ENCODE data around the gene ACP7. TPM values are rescaled to one million over a fixed set of nuclear protein-coding genes. Genes with fewer than 3 reads are reported as not detected.

Gene ACP7
- total RNA-seq, 1 donor from 2014 or later = 0.31 TPM

DNA sequence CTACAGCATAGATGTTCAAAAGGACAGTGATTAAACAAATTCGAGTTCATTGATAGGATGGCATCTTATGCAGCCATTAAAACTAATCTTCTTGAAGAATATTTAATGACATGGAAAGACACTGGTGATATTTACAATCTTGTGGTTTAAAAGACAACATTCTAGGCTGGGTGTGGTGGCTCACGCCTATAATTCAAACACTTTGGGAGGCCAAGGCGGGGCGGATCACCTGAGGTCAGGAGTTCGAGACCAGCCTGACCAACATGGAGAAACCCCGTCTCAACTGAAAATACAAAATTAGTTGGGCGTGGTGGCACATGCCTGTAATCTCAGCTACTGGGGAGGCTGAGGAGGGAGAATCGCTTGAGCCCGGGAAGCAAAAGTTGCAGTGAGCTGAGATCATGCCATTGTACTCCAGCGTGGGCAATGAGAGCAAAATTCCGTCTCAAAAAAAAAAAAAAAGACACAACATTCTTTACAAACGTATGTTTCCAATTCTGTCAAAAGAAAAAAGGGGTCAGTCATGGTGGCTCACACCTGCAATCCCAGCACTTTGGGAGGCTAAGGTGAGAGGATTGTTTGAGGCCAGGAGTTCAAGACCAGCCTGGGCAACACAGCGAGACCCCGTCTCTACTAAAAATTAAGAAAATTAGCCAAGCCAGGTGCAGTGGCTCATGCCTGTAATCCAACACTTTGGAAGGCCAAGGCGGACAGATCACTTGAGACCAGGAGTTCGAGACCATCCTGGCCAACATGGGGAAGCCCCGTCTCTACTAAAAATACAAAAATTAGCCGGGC lies 39.0 kb downstream of the ACP7 start:
- TF ChIP-seq, protein P1, sequence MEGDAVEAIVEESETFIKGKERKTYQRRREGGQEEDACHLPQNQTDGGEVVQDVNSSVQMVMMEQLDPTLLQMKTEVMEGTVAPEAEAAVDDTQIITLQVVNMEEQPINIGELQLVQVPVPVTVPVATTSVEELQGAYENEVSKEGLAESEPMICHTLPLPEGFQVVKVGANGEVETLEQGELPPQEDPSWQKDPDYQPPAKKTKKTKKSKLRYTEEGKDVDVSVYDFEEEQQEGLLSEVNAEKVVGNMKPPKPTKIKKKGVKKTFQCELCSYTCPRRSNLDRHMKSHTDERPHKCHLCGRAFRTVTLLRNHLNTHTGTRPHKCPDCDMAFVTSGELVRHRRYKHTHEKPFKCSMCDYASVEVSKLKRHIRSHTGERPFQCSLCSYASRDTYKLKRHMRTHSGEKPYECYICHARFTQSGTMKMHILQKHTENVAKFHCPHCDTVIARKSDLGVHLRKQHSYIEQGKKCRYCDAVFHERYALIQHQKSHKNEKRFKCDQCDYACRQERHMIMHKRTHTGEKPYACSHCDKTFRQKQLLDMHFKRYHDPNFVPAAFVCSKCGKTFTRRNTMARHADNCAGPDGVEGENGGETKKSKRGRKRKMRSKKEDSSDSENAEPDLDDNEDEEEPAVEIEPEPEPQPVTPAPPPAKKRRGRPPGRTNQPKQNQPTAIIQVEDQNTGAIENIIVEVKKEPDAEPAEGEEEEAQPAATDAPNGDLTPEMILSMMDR (conservative IDR thresholded peaks at IDR 0.05) = no peak
- Mint-ChIP-seq H3K27ac (peak overlapping the region; percentile 55), H3K4me1 (ENCODE audit: unreplicated experiment) (peaks cover 28% of the 10 kb centered on the region), H3K27me3 (peaks cover 7% of the 10 kb centered on the region), H3K36me3 (no peaks in the 10 kb centered on the region), H3K4me3 (peak overlapping the region; percentile 70), H3K9me3 (no peaks in the 10 kb centered on the region)
- no peak for DNase-seq (ENCODE audit: extremely low spot score, unreplicated experiment)

DNA sequence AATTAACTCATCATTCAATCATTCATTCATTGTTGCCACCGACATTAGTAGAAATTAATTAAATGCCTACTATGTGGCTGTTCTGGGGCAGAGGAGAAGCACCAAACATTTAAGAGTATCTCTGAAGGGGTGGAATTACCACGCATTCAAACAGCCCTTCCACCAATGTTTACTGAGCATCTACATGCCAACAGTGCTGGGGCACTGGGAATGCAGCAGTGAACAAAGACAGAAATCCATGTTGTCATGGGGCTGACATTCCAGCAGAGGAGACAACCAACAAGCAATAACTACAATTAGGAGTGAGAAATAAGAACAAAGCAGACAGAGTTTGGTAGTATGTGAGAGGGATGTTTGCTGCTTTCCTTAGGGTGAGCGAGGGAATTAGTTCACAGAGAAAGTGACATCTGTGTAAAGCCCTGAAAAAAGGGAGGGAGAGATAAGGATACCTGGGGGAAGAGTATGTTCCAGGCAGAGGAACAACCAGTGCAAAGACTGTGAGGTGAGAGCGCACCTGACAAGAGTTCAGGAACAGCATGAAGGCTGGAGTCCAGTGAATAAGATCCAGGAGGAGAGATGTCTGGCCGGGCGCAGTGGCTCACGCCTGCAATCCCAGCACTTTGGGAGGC lies 40.1 kb downstream of the ACP7 start:
- H3K9me3 Mint-ChIP-seq = no peaks in the 10 kb centered on the region
- peaks cover 37% of the 10 kb centered on the region for H3K4me1 Mint-ChIP-seq (ENCODE audit: unreplicated experiment)
- no peak for DNase-seq (ENCODE audit: extremely low spot score, unreplicated experiment)
- H3K27me3 Mint-ChIP-seq = peaks cover 7% of the 10 kb centered on the region
- H3K36me3 Mint-ChIP-seq = no peaks in the 10 kb centered on the region
- peak overlapping the region; percentile 79 for H3K4me3 Mint-ChIP-seq
- H3K27ac Mint-ChIP-seq = peak overlapping the region; percentile 73
- TF ChIP-seq, protein P1 (conservative IDR thresholded peaks at IDR 0.05) = no peak

DNA sequence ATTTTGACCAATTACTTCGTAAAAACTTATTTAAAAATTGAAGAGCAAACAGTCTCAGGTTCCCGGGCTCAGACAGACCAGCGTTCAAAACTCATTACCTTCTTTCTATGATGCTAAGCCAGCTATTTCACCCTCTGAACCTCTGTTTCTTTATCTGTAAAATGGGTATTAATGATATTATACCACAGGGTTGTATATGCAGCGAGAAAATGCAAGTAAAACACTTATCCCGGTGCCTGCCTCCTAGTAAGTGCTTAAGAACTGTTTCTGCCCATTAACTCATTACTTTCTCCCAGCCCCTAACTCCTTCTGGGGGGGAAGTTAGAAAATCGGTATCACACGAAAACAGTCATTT lies 41.0 kb downstream of the ACP7 start:
- TF ChIP-seq, protein P1 (conservative IDR thresholded peaks at IDR 0.05) = no peak
- peak overlapping the region; percentile 97 for H3K4me3 Mint-ChIP-seq
- H3K27ac Mint-ChIP-seq = peak overlapping the region; percentile 96
- no peaks in the 10 kb centered on the region for H3K9me3 Mint-ChIP-seq
- H3K36me3 Mint-ChIP-seq = no peaks in the 10 kb centered on the region
- H3K27me3 Mint-ChIP-seq = peaks cover 7% of the 10 kb centered on the region
- DNase-seq (ENCODE audit: extremely low spot score, unreplicated experiment) = no peak
- peaks cover 38% of the 10 kb centered on the region for H3K4me1 Mint-ChIP-seq (ENCODE audit: unreplicated experiment)

DNA sequence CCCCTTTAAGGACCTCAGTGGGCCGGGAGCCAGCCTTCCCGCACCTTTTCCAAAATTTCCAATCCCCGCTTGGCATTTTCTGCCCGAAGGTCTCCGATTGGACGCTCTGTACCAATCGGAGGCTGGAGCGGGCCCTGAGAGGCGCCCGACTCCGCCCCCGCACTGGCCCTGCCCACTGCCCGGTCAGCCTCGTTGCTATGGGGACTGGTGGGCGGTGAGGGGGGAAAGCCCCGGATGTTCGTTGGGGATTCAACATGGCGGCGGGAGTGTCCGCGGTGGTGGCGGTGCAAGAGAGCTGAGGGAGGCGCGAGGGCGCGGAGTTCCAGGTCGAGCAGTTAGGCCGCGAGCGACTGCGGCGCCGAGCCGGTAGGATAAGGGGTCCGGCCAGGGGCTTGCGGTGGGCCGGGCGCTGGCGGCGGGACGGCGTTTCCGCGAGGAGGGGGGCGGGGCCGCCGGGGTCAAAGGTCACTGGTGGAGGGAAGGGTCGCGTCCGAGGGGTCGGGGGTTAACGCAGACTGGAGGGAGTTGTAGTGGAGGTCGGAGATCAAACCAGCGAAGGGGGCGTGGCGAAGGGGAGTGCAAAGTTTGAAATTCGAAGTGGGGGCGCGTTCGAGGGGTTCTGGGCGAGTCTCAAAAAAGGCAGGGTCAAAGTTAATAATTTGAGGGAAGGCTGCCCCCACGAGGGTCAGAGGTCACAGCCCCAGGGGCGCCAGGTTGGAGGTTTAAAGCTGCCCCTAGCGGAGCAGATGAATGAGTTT lies 41.6 kb downstream of the ACP7 start, which contains the start of gene PAK4:
Gene PAK4 (plus strand): TSS at position 233 of the 758 bp plus-strand sequence. CDS start 43,768 bp downstream, outside the sequence.
- peak; percentile 99 for DNase-seq (ENCODE audit: extremely low spot score, unreplicated experiment)
- Mint-ChIP-seq H3K27ac (peak within 1 kb of the TSS; percentile 96), H3K9me3 (no peaks in the 10 kb centered on the region), H3K4me1 (ENCODE audit: unreplicated experiment) (peaks cover 43% of the 10 kb centered on the region), H3K36me3 (no peaks in the 10 kb centered on the region), H3K4me3 (peak within 1 kb of the TSS; percentile 97), H3K27me3 (peaks cover 6% of the 10 kb centered on the region)
- TF ChIP-seq, protein P1 (conservative IDR thresholded peaks at IDR 0.05) = no peak

DNA sequence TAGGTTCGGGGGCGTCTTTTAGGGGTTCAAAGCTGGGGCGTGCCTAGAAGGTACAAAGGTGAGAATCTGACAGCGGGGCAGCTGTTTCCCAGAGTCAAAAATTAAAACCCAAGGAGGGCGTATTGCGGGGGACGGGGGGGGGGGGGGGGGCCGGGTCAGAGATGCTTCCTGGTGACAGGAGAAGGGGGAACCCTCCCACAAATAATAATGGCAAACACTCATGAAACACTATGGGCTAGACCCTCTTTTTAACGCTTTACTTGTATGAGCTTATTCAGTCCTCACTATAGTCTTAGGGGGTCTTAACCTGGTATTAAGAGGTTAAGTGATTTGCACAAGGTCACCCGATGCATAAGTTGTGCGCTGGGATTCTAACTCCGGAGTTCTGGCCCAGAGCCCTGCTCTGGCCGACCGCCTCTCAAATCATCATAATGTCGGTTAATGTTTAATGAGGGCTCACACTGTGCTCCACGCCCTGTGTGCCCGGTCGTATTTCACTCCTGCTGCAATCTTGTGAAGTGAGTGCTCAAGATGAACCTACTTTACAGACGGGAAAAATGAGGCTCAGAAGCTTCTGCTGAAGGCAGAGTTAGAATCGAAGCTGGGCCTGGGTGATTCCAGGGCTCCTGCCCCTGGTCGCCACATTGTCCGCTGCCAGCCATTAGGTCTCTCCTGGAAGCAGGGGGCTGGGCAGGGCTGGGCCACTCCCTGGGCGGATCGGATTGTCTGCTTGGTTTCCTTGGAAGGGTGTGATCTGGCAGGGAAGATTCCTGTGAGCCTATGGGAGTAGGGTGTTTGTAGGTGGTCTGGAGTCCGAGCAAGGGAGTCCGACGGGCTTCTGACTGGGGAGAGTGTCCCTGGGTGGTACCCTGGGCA lies 42.4 kb downstream of the ACP7 start:
- Mint-ChIP-seq H3K27ac (peak overlapping the region; percentile 96), H3K36me3 (no peaks in the 10 kb centered on the region), H3K4me3 (peak overlapping the region; percentile 97), H3K27me3 (peaks cover 3% of the 10 kb centered on the region), H3K4me1 (ENCODE audit: unreplicated experiment) (peaks cover 51% of the 10 kb centered on the region), H3K9me3 (no peaks in the 10 kb centered on the region)
- DNase-seq (ENCODE audit: extremely low spot score, unreplicated experiment) = no peak
- TF ChIP-seq, protein P1 (conservative IDR thresholded peaks at IDR 0.05) = no peak

Data from type B pancreatic cell (in vitro differentiated cells).